Daoy (cell line): ENCODE data around the gene CHRNG. TPM values are rescaled to one million over a fixed set of nuclear protein-coding genes. Genes with fewer than 3 reads are reported as not detected.
A peak's percentile ranks its signal among the peaks of the same experiment; 100 is the strongest.

Experiments used
- DNase-seq: peaks from one replicate; pipeline ENCODE4 v3.0.0-alpha.2; 2015; ENCODE audit warnings: low read depth
- total RNA-seq: library from RNA; depleted of rRNA; stranded (reverse); fragments of >200 nt; shearing (Covaris generic); gene quantifications from 2 replicates; pipeline ENCODE4 v1.2.3, GENCODE V29; 2014

CHRNG gene
- total RNA-seq, 1 experiment from 2014 or later = not detected

- no peak for DNase-seq
Measured at GRCh38 chr2:232504438-232504837, 35.1 kb upstream of the CHRNG start.

- no peak for DNase-seq
Measured at GRCh38 chr2:232505856-232506255, 33.6 kb upstream of the CHRNG start.

GRCh38 chr2:232506709-232507108 is 32.8 kb upstream of the CHRNG start:
- DNase-seq = no peak

- no peak for DNase-seq
Measured at GRCh38 chr2:232508251-232508650, 31.2 kb upstream of the CHRNG start.

GRCh38 chr2:232511336-232511890 is 28.1 kb upstream of the CHRNG start:
- DNase-seq = no peak

- DNase-seq = no peak
Measured at GRCh38 chr2:232512602-232513001, 26.9 kb upstream of the CHRNG start.

- no peak for DNase-seq
Measured at GRCh38 chr2:232513353-232513752, 26.1 kb upstream of the CHRNG start.

GRCh38 chr2:232515639-232516038 is 23.9 kb upstream of the CHRNG start:
- DNase-seq = no peak

GRCh38 chr2:232516551-232516950 is 22.9 kb upstream of the CHRNG start:
- no peak for DNase-seq

- DNase-seq = no peak
Measured at GRCh38 chr2:232518844-232519243, 20.6 kb upstream of the CHRNG start.

GRCh38 chr2:232519581-232520438 is 19.7 kb upstream of the CHRNG start, which contains the start of gene PRSS56:
PRSS56 (plus strand) TSS chr2:232520388; CDS start chr2:232520599, 211 bp downstream.
- DNase-seq = no peak

GRCh38 chr2:232520489-232520888 is 19.0 kb upstream of the CHRNG start:
- DNase-seq = no peak

- no peak for DNase-seq
Measured at GRCh38 chr2:232521098-232521497, 18.4 kb upstream of the CHRNG start.

- peak; percentile 45 for DNase-seq
Measured at GRCh38 chr2:232521959-232522622, 17.4 kb upstream of the CHRNG start.

- DNase-seq = no peak
Measured at GRCh38 chr2:232522623-232523401, 16.7 kb upstream of the CHRNG start.

GRCh38 chr2:232523402-232523681 is 16.1 kb upstream of the CHRNG start:
- peak; percentile 25 for DNase-seq

GRCh38 chr2:232523682-232524597 is 15.6 kb upstream of the CHRNG start:
- DNase-seq = peak; percentile 62

GRCh38 chr2:232524771-232525170 is 14.7 kb upstream of the CHRNG start:
- DNase-seq = no peak

- no peak for DNase-seq
Measured at GRCh38 chr2:232525199-232525598, 14.3 kb upstream of the CHRNG start.

- peak; percentile 29 for DNase-seq
Measured at GRCh38 chr2:232525791-232526371, 13.6 kb upstream of the CHRNG start, which contains the start of gene CHRND. CHRND (plus strand) TSS chr2:232526160; CDS start chr2:232526216, 56 bp downstream.
